ENCODE data around the gene MAPK6.

- TF ChIP-seq CTCF (IDR thresholded peaks at IDR 0.05; ENCODE audit: low read length) = no peak
- no peak for TF ChIP-seq EZH2 (IDR thresholded peaks at IDR 0.05; ENCODE audit: borderline replicate concordance, low read length)
Measured at GRCh38 chr15:52085299-52085698, 66.3 kb downstream of the MAPK6 start.
